Embryonic facial prominence (tissue), 1 donor: ENCODE results near the gene CPA3.
A peak's percentile ranks its signal among the peaks of the same experiment; 100 is the strongest.

ENCODE experiments used
- DNase-seq: peaks from one replicate; pipeline ENCODE4 v3.0.0-alpha.2; 2016; ENCODE audit errors: extremely low spot score

Gene CPA3

DNA sequence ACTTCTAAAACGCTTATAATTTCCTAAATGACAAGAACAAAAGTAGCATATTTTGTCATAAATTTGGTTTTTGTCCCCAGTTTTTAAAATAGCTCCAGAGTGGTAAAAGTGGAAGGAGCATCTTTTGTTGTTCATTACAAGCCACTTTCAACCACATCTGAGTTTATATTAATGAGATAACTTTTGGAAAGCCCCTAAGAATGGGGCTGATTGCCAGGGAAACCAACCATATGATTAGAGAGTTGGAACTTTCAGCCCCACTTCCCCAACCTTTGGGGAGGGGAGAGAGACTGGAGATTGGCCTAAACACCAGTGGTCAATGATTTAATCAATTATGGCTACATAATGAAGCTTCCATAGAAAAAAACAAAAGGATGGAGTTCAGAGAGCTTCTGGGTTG lies 57.4 kb downstream of the CPA3 start:
- DNase-seq: no peak

DNA sequence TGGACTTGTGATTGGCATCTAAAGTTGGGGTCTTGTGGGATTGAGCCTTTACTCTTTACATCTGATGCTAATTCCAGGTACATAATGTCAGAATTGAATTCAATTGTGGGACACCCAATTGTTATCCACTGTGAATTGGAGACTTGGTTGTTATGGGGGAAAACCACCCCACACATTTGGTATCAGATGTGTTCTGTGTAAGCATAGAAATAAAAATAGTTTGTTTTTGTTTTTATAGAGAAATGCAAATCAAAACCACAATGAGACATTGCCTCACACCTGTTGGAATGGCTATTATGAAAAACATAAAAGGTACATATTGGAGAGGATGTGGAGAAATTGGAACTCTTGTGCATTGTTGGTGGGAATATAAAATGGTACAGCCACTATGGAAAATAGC lies 58.5 kb downstream of the CPA3 start:
- DNase-seq: no peak

DNA sequence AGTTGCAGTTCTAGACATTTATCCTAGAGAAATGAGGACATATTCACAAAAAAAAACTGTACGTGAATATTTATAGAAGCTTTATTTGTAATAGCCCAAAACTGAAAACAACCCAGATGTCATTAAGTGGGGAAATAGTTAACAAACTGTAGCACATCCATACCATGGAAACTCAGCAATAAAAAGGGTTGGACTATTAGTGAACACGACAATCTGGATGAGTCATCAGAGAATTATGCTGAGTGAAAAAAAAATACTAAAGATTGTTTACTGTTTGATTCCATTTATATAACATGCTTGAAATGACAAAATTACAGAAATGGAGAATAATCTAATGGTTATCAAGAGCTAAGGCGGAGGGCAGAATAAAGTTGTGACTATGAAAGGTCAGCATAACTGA lies 59.5 kb downstream of the CPA3 start:
- no peak for DNase-seq

DNA sequence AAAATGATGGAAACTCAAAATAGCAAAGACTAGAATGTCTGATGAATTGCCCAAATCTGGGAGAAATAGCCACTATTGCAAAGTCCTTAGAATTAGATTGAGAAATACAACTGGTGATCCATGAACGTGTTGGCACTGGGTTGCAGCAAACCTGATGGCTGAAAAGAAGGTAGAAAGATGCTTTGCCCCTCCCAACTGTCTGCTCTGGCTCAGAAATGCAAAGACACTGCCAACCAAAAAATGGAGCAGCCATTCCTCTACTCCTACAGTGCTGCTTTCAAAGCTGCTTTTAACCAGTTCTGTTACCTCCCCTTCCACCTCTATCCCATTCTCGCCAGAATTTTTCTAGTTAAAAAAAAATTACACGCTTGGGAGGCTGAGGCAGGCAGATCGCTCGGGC lies 60.7 kb downstream of the CPA3 start:
- DNase-seq: no peak

DNA sequence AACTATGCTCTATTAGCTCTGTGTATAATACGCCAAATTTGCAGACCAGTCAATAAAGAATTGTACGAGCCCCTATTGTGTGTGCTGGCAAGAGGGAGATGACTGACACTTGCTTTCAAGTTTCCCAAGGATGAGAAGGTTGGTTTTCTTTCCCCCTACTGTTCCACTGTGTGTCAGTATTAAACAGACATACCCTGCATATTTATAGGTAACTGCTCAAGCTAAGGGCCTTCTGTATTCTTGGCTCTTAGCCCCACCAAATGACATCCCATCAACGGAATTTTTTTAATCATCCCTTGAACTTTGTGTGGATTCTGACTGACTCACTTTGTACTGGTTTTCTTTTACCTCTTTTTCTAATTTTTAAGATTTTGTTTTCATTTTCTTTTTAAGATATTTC lies 65.7 kb downstream of the CPA3 start:
- no peak for DNase-seq

DNA sequence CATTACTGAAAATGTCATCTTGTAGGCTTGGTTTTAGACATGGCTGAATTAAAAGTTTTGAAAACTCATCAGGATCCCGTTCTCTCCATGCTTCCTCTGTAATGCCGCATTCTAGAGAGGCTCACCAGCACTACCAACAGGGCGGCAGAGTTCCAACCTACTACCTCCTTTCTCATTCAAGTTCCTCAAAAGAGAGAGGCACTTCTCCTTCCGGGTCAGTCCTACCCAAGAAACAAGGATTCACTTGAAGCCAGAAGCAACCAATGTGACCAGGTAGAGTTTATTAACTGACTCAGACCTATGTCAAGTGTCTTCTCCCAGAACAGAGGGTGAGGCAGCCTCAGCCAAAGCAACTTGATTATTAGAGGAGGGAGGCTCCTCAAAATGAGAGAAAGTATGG lies 66.5 kb downstream of the CPA3 start:
- no peak for DNase-seq

DNA sequence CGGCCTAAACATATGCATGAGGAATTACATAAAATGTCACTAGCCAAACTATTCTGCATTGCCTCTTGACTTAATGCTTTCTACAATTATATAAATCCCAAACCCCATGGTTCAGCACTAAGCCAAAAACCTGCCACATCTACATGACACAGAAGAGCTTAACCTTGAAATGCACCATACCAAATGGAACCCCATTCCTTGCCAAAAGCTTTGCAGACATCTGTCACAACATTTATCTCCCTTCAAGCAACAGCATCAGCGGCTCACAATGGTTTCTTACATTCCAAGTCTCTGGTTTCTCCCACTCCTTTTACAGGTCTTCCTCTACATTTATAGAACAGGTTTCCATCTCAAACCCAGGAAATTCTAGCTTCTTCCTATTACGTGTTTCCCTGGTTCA lies 67.9 kb downstream of the CPA3 start:
- no peak for DNase-seq

DNA sequence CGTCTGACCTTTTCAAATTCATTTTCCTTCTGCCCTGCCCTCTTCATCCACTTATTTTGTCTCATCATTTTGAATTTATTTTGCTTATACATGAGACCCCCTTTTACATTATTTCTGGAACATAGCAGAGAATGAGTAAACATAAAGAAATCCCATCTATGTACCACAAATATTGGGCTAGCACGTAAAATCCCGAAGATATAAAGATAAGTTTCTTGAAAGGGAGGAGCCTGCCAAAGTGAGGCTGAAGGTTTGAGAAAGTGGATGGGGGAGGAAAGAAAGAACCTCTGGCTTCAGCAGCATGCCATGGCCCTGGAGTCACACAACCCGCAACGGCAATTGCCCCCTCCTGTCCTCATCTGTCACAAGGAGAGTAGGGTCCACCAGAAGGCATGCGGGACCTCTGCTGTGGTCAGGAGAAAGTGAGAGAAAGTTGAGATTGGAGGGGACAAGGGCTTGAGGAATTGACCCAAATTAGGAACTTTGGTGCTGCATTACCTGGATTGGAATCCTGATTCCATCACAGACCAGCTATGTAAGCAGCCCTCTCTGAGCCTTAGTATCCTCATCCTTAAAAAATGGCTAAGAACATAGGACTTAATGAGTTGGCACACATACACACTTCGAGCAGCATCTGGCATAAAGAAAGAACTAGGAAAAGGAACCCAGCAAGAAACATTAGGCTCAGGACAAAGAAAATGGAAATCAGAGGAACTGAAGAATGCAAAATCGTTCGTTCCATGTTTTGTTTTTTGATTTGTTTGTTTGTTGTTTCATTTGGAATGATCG lies 72.6 kb downstream of the CPA3 start:
- DNase-seq: no peak

DNA sequence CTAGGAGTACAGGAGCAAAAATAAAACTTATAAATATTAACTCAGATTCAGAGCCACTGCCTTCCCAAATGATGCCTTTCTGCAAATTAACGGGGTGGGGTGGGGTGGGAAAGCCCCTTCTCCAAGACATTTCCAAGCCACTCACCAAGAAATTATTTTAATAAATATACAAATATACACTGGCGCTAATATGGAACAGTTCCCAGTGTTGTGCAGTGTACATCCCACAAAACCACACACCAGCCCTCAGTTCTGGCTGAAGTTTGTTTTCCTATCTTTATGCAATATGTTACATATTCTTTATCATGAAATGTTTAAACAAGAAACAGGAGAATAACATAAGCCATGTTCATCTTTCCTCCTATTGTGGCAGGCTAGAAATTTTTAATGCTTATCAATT lies 73.2 kb downstream of the CPA3 start:
- DNase-seq: no peak

DNA sequence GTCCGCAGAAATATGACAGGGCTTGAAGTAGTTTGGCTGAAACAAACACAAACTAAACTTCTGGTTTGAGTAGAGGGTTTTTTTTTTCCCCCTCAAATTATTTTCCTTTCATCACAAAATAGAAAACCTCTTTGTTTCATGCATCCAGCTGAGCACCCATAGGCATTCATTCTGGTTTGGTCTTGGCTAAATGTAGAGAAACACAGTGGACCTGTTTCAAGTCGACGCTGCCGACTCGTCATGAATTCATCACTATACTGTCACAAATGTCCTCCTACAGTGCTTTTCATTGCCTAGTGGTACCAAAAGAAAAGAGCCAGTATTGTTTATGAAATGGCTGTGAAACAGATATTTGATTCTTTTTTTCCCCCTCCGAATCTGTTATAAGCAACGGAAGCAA lies 73.8 kb downstream of the CPA3 start:
- DNase-seq: no peak

DNA sequence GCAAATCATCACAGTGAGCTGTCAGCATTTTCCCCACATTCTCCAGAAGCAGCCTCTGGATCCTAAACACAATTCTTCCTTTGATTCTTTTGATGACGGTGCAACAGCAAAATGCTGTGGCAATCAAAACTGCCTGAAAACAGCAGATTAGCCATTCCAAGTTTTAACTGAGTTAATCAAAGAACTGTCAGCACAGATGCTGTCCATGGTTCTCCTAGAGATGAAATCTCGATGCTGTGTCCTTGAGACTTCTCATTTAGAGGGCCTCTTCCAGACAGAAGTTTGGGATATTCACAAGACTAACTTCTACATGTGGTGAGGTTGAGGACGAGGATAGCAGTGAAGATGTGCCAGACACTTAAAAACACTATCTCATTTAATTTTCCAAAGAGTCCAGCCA lies 75.9 kb downstream of the CPA3 start:
- DNase-seq: no peak

DNA sequence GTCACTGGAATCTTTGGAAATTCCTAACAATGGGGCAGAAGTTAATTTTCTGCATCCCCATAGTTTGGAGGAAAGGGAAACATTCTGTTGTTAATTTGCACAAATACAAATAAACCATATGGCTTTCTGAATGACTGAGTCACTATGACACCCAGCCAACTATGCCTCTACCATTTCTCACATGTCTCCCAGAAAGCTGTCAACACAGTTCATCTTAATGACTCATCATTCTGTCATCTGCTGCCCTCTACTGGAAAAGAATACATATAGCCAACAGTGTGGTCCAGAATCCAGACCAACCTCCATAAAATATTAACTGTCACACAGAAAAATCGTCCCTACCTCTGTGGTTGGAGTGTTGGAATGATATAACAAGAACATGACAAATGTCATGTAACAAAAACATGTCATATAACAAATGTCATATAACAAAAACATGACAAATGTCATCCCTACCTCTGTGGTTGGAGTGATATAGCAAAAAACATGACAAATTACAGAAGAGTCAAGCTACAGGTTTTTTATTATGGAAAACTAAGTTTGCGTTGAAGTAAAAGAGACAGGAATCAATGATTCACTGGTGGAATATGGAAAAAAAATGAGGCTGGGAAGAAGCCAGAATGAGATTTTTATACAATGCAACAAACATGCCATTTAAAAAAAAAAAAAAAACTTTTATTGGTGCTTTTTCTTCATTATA lies 78.6 kb downstream of the CPA3 start:
- DNase-seq: peak; percentile 65

DNA sequence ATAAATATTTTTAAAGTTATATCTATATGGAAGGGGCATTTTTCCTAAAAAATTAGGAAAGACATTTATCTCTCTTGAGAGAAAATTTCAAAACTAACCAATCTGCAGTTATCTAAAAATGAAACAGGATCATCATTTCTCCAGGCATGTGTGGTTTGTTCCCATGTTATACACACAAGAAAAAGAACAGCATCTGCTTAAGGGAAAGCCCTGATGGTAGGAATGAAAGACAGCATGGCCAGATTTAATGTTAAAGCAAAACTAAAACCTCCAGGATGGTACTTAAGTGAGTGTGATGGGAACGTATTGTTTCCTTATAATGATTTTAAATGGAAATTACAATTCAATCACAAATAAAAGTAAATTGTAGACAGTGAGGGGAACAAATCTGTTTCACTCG lies 80.0 kb downstream of the CPA3 start:
- DNase-seq: no peak
